NB4 (cell line): ENCODE measurements around the gene HIGD2A.

ENCODE experiments used
- DNase-seq: peaks from one replicate; pipeline ENCODE4 v3.0.0; 2010; ENCODE audit warnings: low read depth
- H3K4me3 ChIP-seq: one replicate; pipeline ENCODE4 v1.5.1; 2011; ENCODE audit warnings: mild to moderate bottlenecking, low read depth, low read length, moderate library complexity
- MAX ChIP-seq: IDR thresholded peaks from 2 replicates; pipeline ENCODE4 v1.6.1; 2011; ENCODE audit warnings: low read depth, low read length
- MYC ChIP-seq: IDR thresholded peaks from 2 replicates; pipeline ENCODE4 v1.6.1; 2011; ENCODE audit warnings: low read depth, low read length
- POLR2A ChIP-seq: IDR thresholded peaks from 2 replicates; pipeline ENCODE4 v1.6.1; 2011; ENCODE audit warnings: mild to moderate bottlenecking; ENCODE audit not compliant: insufficient read length; ENCODE audit errors: extremely low read depth
- TF ChIP-seq, protein P1 (sequence below): IDR thresholded peaks from one replicate; pipeline ENCODE4 v1.5.1; 2012; ENCODE audit warnings: low read depth, low read length

Gene HIGD2A

DNA sequence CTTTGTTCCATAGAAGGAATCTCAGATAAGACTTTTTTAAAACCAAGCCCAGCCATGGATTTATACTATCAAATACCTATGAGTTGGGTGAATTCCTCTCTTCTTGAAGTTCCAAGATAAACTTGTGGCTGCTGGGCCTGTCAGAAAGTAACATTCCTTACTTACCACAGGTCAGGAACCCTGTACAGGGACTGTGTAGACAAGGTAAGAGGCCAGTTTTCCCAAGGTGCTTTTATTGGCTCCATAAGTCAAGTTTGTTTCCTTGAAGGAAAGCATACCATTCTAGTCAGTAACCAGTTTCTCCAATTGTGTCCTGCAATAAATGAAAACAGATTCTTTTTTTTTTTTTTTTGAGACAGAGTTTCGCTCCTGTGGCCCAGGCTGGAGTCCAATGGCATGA is 36.6 kb downstream of the HIGD2A start:
- H3K4me3 ChIP-seq: no peak overlapping the region
- DNase-seq: no peak
- TF ChIP-seq MAX: no peak
- TF ChIP-seq MYC: no peak
- no peak for TF ChIP-seq POLR2A
- TF ChIP-seq, protein P1, sequence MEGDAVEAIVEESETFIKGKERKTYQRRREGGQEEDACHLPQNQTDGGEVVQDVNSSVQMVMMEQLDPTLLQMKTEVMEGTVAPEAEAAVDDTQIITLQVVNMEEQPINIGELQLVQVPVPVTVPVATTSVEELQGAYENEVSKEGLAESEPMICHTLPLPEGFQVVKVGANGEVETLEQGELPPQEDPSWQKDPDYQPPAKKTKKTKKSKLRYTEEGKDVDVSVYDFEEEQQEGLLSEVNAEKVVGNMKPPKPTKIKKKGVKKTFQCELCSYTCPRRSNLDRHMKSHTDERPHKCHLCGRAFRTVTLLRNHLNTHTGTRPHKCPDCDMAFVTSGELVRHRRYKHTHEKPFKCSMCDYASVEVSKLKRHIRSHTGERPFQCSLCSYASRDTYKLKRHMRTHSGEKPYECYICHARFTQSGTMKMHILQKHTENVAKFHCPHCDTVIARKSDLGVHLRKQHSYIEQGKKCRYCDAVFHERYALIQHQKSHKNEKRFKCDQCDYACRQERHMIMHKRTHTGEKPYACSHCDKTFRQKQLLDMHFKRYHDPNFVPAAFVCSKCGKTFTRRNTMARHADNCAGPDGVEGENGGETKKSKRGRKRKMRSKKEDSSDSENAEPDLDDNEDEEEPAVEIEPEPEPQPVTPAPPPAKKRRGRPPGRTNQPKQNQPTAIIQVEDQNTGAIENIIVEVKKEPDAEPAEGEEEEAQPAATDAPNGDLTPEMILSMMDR: no peak

GRCh38 chr5:176425791-176426190 is 37.2 kb downstream of the HIGD2A start:
- TF ChIP-seq, protein P1: no peak
- no peak for TF ChIP-seq MYC
- no peak for TF ChIP-seq MAX
- no peak for TF ChIP-seq POLR2A
- DNase-seq: no peak
- no peak overlapping the region for H3K4me3 ChIP-seq

GRCh38 chr5:176426876-176427275 is 38.3 kb downstream of the HIGD2A start:
- no peak for DNase-seq
- TF ChIP-seq, protein P1: no peak
- TF ChIP-seq MYC (no peak), MAX (no peak), POLR2A (no peak)
- no peak overlapping the region for H3K4me3 ChIP-seq

DNA sequence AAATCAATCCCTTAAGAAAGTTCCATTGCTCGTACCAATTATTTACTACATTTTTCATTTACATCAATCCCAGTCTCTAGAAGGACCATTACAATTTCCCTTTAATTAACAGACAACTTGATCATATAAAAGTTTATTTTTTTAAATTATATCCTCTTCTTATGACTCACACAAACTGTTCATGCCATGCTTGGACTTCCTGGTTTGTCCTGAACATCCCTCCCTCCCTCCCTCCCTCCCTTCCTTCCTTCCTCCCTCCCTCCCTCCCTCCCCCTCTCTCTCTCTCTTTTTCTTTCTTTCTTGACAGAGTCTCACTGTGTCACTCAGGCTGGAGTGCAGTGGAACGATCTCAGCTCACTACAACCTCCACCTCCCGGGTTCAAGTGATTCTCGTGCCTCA is 39.4 kb downstream of the HIGD2A start:
- TF ChIP-seq MYC (no peak), POLR2A (no peak), MAX (no peak)
- TF ChIP-seq, protein P1: no peak
- no peak overlapping the region for H3K4me3 ChIP-seq
- DNase-seq: no peak

DNA sequence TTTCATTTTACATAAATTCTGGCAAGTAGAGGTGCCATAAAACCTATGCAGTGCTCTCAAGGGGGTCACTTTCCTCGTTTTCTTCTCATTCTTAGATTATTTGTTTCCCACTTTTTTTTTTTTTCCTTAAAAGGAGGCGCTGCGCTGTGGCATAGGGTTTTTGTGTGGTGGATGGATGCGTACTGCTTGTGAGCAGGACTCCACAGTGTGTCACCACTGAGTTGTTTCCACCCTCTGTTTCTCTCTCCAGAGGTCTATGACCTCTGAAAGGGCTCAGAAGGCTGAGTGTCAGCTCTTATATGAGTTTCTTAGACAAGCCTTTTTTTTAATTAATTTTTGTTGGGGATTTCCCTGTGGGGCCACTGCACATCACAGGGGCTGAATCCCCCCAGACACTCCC is 41.4 kb downstream of the HIGD2A start:
- TF ChIP-seq POLR2A (no peak), MAX (no peak), MYC (no peak)
- TF ChIP-seq, protein P1: no peak
- no peak overlapping the region for H3K4me3 ChIP-seq
- no peak for DNase-seq

GRCh38 chr5:176432707-176433106 is 44.2 kb downstream of the HIGD2A start:
- no peak for DNase-seq
- H3K4me3 ChIP-seq: no peak overlapping the region
- TF ChIP-seq, protein P1: no peak
- TF ChIP-seq POLR2A (no peak), MAX (no peak), MYC (no peak)
